Activated CD8-positive, alpha-beta T cell treated with anti-CD3 and anti-CD28 coated beads, Interleukin-2, amount 10 ng/mL, durations not matched to agents 7 days and 5 days (primary cell): ENCODE results near the gene RSPH9. TPM values are rescaled to one million over a fixed set of nuclear protein-coding genes. Genes with fewer than 3 reads are reported as not detected.
A peak's percentile ranks its signal among the peaks of the same experiment; 100 is the strongest.

ENCODE experiments used
- ATAC-seq: fragments of 150-1000 bp; cut with Tn5 transposase; one replicate; pipeline ENCODE4 v1.10.0; 2021; ENCODE audit warnings: moderate library complexity
- CTCF ChIA-PET: fragments of 350-600 bp; sonication (Branson Sonifier 250); formaldehyde crosslinking; loops from one replicate; lab custom pipeline; 2021; ENCODE audit warnings: antibody characterized with exemption; lab: Charles Lee
- POLR2A ChIA-PET: fragments of 350-600 bp; sonication (Branson Sonifier 250); formaldehyde crosslinking; loops from one replicate; lab custom pipeline; 2021; ENCODE audit warnings: antibody characterized with exemption; lab: Charles Lee
- DNase-seq: peaks from one replicate; pipeline ENCODE4 v3.0.0-alpha.2; 2020
- H3K27ac Mint-ChIP-seq: one replicate; pipeline ENCODE4 v1.8.0; 2021; ENCODE audit warnings: mild to moderate bottlenecking, mixed read lengths
- H3K27me3 Mint-ChIP-seq: one replicate; pipeline ENCODE4 v1.8.0; 2021; ENCODE audit warnings: low read depth, mixed read lengths
- H3K36me3 Mint-ChIP-seq: one replicate; pipeline ENCODE4 v1.8.0; 2021; ENCODE audit warnings: low read depth, mixed read lengths
- H3K4me1 Mint-ChIP-seq: one replicate; pipeline ENCODE4 v1.8.0; 2021; ENCODE audit warnings: low read depth, mixed read lengths
- H3K4me3 Mint-ChIP-seq: one replicate; pipeline ENCODE4 v1.8.0; 2021; ENCODE audit warnings: mild to moderate bottlenecking, mixed read lengths
- H3K9me3 Mint-ChIP-seq: one replicate; pipeline ENCODE4 v1.8.0; 2022; ENCODE audit warnings: mixed read lengths; ENCODE audit not compliant: insufficient read depth
- total RNA-seq, 2 experiments: library from RNA; stranded (reverse); gene quantifications; one replicate each; pipeline ENCODE4 v1.2.3, GENCODE V29; 2021

The RSPH9 gene
- total RNA-seq, 2 experiments from 2014 or later: not detected

- no peaks in the 10 kb centered on the region for H3K9me3 Mint-ChIP-seq
- no peaks in the 10 kb centered on the region for H3K27me3 Mint-ChIP-seq
- peaks cover 44% of the 10 kb centered on the region for H3K4me1 Mint-ChIP-seq
- ATAC-seq (no peak), DNase-seq (no peak)
- ChIA-PET POLR2A (interaction anchor here (0.5 to 1.5 kb wide), 3 partner anchors 40 to 607 kb away, joined by 3 to 6 read pairs (median 3); partner anchors contain the start of gene GTPBP2), CTCF (interaction anchor here (1.5 to 6.8 kb wide), 12 partner anchors 12 to 410 kb away, joined by 4 to 71 read pairs (median 9); partner anchors contain the start of genes MAD2L1BP and MRPS18A)
- peak overlapping the region; percentile 86 for H3K27ac Mint-ChIP-seq
- no peak overlapping the region for H3K4me3 Mint-ChIP-seq
- peaks cover 25% of the 10 kb centered on the region for H3K36me3 Mint-ChIP-seq
Measured at GRCh38 chr6:43669050-43669921, 24.4 kb downstream of the RSPH9 start.

- Mint-ChIP-seq H3K27ac (peak overlapping the region; percentile 86), H3K4me1 (peaks cover 44% of the 10 kb centered on the region), H3K9me3 (no peaks in the 10 kb centered on the region), H3K36me3 (peaks cover 31% of the 10 kb centered on the region), H3K4me3 (no peak overlapping the region), H3K27me3 (no peaks in the 10 kb centered on the region)
- ChIA-PET POLR2A (interaction anchor here (0.6 to 1.5 kb wide), 3 partner anchors 41 to 577 kb away, joined by 3 to 6 read pairs (median 5); partner anchors contain the start of genes GTPBP2 and HSP90AB1), CTCF (interaction anchor here (0.7 to 6.8 kb wide), 12 partner anchors 8 to 409 kb away, joined by 3 to 71 read pairs (median 4); partner anchors contain the start of genes MAD2L1BP and MRPS18A)
- peak; percentile 38 for ATAC-seq
- peak; percentile 69 for DNase-seq
Measured at GRCh38 chr6:43669922-43670622, 25.2 kb downstream of the RSPH9 start.

- CTCF ChIA-PET: interaction anchor here (0.7 to 6.8 kb wide), 12 partner anchors 8 to 408 kb away, joined by 3 to 71 read pairs (median 4); partner anchors contain the start of genes MAD2L1BP and MRPS18A
- Mint-ChIP-seq H3K27ac (peak overlapping the region; percentile 86), H3K4me1 (peaks cover 44% of the 10 kb centered on the region), H3K9me3 (no peaks in the 10 kb centered on the region), H3K27me3 (no peaks in the 10 kb centered on the region), H3K36me3 (peaks cover 35% of the 10 kb centered on the region), H3K4me3 (no peak overlapping the region)
- no peak for ATAC-seq
- no peak for DNase-seq
- POLR2A ChIA-PET: interaction anchor here (0.6 to 1.5 kb wide), 3 partner anchors 41 to 576 kb away, joined by 3 to 6 read pairs (median 5); partner anchors contain the start of genes GTPBP2 and HSP90AB1
Measured at GRCh38 chr6:43670623-43670986, 25.8 kb downstream of the RSPH9 start.

- Mint-ChIP-seq H3K9me3 (no peaks in the 10 kb centered on the region), H3K27me3 (no peaks in the 10 kb centered on the region), H3K4me1 (peaks cover 44% of the 10 kb centered on the region), H3K27ac (peak overlapping the region; percentile 86), H3K36me3 (peaks cover 38% of the 10 kb centered on the region), H3K4me3 (no peak overlapping the region)
- POLR2A ChIA-PET: interaction anchor here (0.6 kb wide), 2 partner anchors 501 to 576 kb away, joined by 3 to 5 read pairs; partner anchors contain the start of gene HSP90AB1
- ATAC-seq: no peak
- CTCF ChIA-PET: interaction anchor here (1.2 to 6.8 kb wide), 8 partner anchors 9 to 403 kb away, joined by 3 to 71 read pairs (median 8); partner anchors contain the start of gene MRPS18A
- DNase-seq: no peak
Measured at GRCh38 chr6:43671011-43671800, 26.4 kb downstream of the RSPH9 start.

- Mint-ChIP-seq H3K27ac (no peak overlapping the region), H3K36me3 (peaks cover 39% of the 10 kb centered on the region), H3K4me3 (no peak overlapping the region), H3K27me3 (no peaks in the 10 kb centered on the region), H3K9me3 (no peaks in the 10 kb centered on the region), H3K4me1 (peaks cover 42% of the 10 kb centered on the region)
- DNase-seq: no peak
- ChIA-PET POLR2A (no interaction called here), CTCF (interaction anchor here (1.1 to 6.8 kb wide), 2 partner anchors 15 kb away, joined by 3 to 71 read pairs; partner anchors contain the start of gene MRPS18A)
- ATAC-seq: no peak
Measured at GRCh38 chr6:43671801-43672690, 27.2 kb downstream of the RSPH9 start.

GRCh38 chr6:43673444-43674084 is 28.7 kb downstream of the RSPH9 start:
- ATAC-seq (no peak), DNase-seq (no peak)
- Mint-ChIP-seq H3K4me3 (no peak overlapping the region), H3K9me3 (no peaks in the 10 kb centered on the region), H3K36me3 (peaks cover 48% of the 10 kb centered on the region), H3K27ac (no peak overlapping the region), H3K27me3 (no peaks in the 10 kb centered on the region), H3K4me1 (peaks cover 31% of the 10 kb centered on the region)
- CTCF ChIA-PET: no interaction called here
- POLR2A ChIA-PET: interaction anchor here (0.8 kb wide), 1 partner anchor 8 kb away, joined by 4 read pairs; no protein-coding TSS in a partner anchor

GRCh38 chr6:43674291-43674690 is 29.5 kb downstream of the RSPH9 start:
- ChIA-PET POLR2A (interaction anchor here (0.8 kb wide), 1 partner anchor 8 kb away, joined by 4 read pairs; no protein-coding TSS in a partner anchor), CTCF (no interaction called here)
- Mint-ChIP-seq H3K4me1 (peaks cover 31% of the 10 kb centered on the region), H3K36me3 (peaks cover 51% of the 10 kb centered on the region), H3K4me3 (no peak overlapping the region), H3K9me3 (no peaks in the 10 kb centered on the region), H3K27ac (no peak overlapping the region), H3K27me3 (no peaks in the 10 kb centered on the region)
- DNase-seq (no peak), ATAC-seq (no peak)

GRCh38 chr6:43674921-43675320 is 30.1 kb downstream of the RSPH9 start:
- Mint-ChIP-seq H3K4me1 (peaks cover 28% of the 10 kb centered on the region), H3K27ac (no peak overlapping the region), H3K36me3 (peaks cover 54% of the 10 kb centered on the region), H3K9me3 (no peaks in the 10 kb centered on the region), H3K27me3 (no peaks in the 10 kb centered on the region), H3K4me3 (no peak overlapping the region)
- DNase-seq (no peak), ATAC-seq (no peak)
- ChIA-PET CTCF (interaction anchor here (0.9 kb wide), 1 partner anchor 10 kb away, joined by 3 read pairs; no protein-coding TSS in a partner anchor), POLR2A (no interaction called here)

- no peak for DNase-seq
- no peaks in the 10 kb centered on the region for H3K27me3 Mint-ChIP-seq
- CTCF ChIA-PET: interaction anchor here (1.8 kb wide), 1 partner anchor 9 kb away, joined by 10 read pairs; no protein-coding TSS in a partner anchor
- H3K36me3 Mint-ChIP-seq: peaks cover 42% of the 10 kb centered on the region
- no peak for ATAC-seq
- no peak overlapping the region for H3K27ac Mint-ChIP-seq
- H3K9me3 Mint-ChIP-seq: no peaks in the 10 kb centered on the region
- no peak overlapping the region for H3K4me3 Mint-ChIP-seq
- peaks cover 14% of the 10 kb centered on the region for H3K4me1 Mint-ChIP-seq
- POLR2A ChIA-PET: no interaction called here
Measured at GRCh38 chr6:43676962-43677606, 32.2 kb downstream of the RSPH9 start.
